ENCODE results near the gene GRIN2B.

Gene GRIN2B

DNA sequence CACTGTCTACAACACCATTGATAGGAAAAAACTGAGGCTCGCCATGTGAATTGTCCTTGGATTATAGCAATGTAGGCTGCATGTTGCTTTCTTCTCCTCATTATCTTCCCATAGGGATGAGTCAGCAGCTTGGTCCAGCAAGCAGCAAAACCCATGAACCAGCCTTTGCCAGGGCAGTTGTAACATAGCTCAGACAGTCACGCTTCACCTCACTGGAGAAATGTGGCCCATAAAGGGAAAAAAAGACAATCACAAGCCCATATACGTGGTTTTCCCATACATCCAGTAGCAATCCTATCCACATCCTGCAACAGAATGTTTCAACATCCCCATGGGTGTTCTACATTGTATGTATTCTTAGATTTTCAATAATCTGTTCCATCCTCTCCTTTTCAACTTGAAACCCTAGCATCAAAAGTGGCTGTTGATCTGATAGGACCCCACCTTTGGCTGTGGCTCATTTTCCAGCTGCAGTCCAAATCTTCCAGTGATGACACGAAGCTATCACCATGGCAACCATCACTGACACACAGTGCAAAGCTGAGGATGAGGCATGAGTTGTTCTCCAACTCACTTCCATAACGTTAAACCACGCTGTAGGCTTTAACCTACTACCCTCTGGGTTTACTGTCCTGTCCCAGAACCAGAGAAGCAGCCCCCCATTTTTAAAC, 34.0 kb downstream of the GRIN2B start:
- TF ChIP-seq SIN3A (IDR thresholded peaks at IDR 0.05; ENCODE audit: borderline replicate concordance, insufficient read depth, low read length) (no peak), FOXP2 (optimal IDR thresholded peaks at IDR 0.05; ENCODE audit: borderline replicate concordance, extremely low read depth, extremely low read length, insufficient read depth) (no peak), POLR2AphosphoS5 (IDR thresholded peaks at IDR 0.05; ENCODE audit: low read depth, low read length) (no peak), TAF1 (IDR thresholded peaks at IDR 0.05; ENCODE audit: borderline replicate concordance, insufficient read depth, low read length) (no peak)
- TF ChIP-seq, protein P1, sequence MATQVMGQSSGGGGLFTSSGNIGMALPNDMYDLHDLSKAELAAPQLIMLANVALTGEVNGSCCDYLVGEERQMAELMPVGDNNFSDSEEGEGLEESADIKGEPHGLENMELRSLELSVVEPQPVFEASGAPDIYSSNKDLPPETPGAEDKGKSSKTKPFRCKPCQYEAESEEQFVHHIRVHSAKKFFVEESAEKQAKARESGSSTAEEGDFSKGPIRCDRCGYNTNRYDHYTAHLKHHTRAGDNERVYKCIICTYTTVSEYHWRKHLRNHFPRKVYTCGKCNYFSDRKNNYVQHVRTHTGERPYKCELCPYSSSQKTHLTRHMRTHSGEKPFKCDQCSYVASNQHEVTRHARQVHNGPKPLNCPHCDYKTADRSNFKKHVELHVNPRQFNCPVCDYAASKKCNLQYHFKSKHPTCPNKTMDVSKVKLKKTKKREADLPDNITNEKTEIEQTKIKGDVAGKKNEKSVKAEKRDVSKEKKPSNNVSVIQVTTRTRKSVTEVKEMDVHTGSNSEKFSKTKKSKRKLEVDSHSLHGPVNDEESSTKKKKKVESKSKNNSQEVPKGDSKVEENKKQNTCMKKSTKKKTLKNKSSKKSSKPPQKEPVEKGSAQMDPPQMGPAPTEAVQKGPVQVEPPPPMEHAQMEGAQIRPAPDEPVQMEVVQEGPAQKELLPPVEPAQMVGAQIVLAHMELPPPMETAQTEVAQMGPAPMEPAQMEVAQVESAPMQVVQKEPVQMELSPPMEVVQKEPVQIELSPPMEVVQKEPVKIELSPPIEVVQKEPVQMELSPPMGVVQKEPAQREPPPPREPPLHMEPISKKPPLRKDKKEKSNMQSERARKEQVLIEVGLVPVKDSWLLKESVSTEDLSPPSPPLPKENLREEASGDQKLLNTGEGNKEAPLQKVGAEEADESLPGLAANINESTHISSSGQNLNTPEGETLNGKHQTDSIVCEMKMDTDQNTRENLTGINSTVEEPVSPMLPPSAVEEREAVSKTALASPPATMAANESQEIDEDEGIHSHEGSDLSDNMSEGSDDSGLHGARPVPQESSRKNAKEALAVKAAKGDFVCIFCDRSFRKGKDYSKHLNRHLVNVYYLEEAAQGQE (IDR thresholded peaks at IDR 0.05; ENCODE audit: insufficient read depth in 1 of 2, low read depth in 2 of 2, low read length in 2 of 2), result no peak

DNA sequence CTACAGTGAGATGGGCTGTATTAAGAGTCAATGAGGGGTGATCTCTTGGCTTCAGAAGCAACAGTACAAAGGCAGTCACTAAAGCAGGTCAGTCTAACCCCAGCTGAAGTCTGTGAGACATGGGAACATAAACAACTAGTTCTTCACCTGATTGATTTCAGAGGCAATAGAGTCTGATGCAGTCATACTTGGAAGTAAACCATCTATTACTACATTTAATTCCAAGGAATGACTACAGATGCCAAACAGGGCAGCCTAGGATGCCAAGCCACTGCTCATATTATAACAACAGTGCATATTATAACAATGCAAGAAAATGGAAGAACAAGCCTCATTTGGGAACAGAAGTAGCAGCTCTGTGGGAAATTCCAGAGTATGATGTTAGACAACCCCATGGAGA, 35.8 kb downstream of the GRIN2B start:
- TF ChIP-seq, protein P1 (IDR thresholded peaks at IDR 0.05; ENCODE audit: insufficient read depth in 1 of 2, low read depth in 2 of 2, low read length in 2 of 2), result no peak
- no peak for TF ChIP-seq TAF1 (IDR thresholded peaks at IDR 0.05; ENCODE audit: borderline replicate concordance, insufficient read depth, low read length)
- TF ChIP-seq POLR2AphosphoS5 (IDR thresholded peaks at IDR 0.05; ENCODE audit: low read depth, low read length), result no peak

DNA sequence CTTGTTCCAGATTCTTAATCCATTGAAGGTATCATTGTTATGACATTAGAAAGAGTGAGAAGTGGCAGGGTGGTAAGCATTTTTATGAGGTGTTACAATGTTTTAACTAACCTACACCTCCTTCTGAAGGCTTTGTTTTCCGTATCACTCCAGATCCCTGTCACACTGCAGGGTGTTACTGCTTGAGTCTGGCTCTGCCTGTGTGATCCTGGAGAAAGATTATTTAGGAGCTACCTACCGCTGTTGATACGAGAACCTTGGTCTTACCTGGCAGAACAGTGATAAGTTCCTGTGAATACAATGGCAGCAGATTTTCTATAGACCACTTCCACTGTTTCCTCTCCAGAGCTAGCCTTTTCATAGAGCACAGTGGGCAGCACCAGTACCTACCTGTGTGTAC, 36.2 kb downstream of the GRIN2B start:
- TF ChIP-seq SIN3A (IDR thresholded peaks at IDR 0.05; ENCODE audit: borderline replicate concordance, insufficient read depth, low read length), result no peak
- no peak for TF ChIP-seq POLR2AphosphoS5 (IDR thresholded peaks at IDR 0.05; ENCODE audit: low read depth, low read length)
- TF ChIP-seq, protein P1 (IDR thresholded peaks at IDR 0.05; ENCODE audit: insufficient read depth in 1 of 2, low read depth in 2 of 2, low read length in 2 of 2), result no peak
- no peak for TF ChIP-seq TAF1 (IDR thresholded peaks at IDR 0.05; ENCODE audit: borderline replicate concordance, insufficient read depth, low read length)
- no peak for TF ChIP-seq FOXP2 (optimal IDR thresholded peaks at IDR 0.05; ENCODE audit: borderline replicate concordance, extremely low read depth, extremely low read length, insufficient read depth)

DNA sequence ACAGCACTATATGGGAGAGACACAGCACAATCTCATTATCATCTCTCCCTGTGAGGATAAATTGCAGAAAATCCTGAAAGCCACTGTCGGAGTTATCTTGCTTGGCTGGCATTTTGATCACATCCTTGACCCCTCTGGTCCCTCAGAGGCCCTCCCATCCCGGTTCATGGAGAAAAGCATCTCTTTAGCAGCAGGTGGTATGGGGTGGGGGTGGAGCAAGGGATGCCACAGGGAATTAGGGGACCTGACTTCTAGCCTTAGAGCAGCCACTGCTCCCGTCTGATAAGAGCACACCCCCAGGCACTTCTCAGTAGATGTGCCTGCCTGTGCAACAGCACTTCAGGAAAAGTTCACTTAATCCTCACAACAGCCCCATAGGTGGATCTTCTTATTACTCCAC, 38.6 kb downstream of the GRIN2B start:
- no peak for TF ChIP-seq FOXP2 (optimal IDR thresholded peaks at IDR 0.05; ENCODE audit: borderline replicate concordance, extremely low read depth, extremely low read length, insufficient read depth)
- no peak for TF ChIP-seq TAF1 (IDR thresholded peaks at IDR 0.05; ENCODE audit: borderline replicate concordance, insufficient read depth, low read length)
- no peak for TF ChIP-seq POLR2AphosphoS5 (IDR thresholded peaks at IDR 0.05; ENCODE audit: low read depth, low read length)
- TF ChIP-seq SIN3A (IDR thresholded peaks at IDR 0.05; ENCODE audit: borderline replicate concordance, insufficient read depth, low read length), result no peak
- TF ChIP-seq, protein P1 (IDR thresholded peaks at IDR 0.05; ENCODE audit: insufficient read depth in 1 of 2, low read depth in 2 of 2, low read length in 2 of 2), result no peak

All from PFSK-1 (cell line).